ENCODE results near the gene ABO. TPM values are rescaled to one million over a fixed set of nuclear protein-coding genes. Genes with fewer than 3 reads are reported as not detected.

Gene ABO
- total and polyA plus RNA-seq, 4 donors, result 3.9 to 23.0 (median 9.3) TPM

DNA sequence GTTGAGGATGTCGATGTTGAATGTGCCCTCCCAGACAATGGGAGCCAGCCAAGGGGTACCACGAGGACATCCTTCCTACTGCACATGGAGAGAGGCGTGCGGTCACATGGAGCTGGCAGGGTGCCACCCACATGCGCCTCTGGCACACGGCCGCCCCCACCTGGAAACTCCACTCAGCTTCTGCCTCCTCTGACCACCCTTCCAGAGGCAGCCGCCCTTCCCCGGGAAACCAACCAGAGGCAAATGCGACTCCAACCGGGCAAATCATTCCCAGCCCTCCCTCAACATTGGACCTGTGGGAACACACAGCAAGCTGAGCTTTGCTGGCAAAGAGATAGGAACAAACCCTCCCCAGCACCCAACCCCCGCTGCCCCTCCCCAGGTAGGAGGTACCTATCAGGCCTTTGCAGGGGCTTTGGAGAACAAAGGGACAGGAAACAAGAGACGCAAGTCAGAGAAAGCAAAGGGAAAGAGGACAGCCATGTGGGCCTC is 17.5 kb downstream of the ABO start:
- Histone ChIP-seq H3K9ac (ENCODE audit: insufficient read depth in 1 of 2, low read length in 2 of 2) (no peak overlapping the region), H3K4me3 (no peak overlapping the region), H3K4me1 (ENCODE audit: control insufficient read depth in 5 of 5, insufficient read depth in 5 of 5, low read length in 5 of 5) (peaks cover 0 to 7% (median 0%) of the 10 kb centered on the region in 5 donors), H3K9me3 (ENCODE audit: control insufficient read depth in 4 of 4, insufficient read depth in 3 of 4, low read length in 3 of 4) (peaks cover 0 to 7% (median 0%) of the 10 kb centered on the region in 4 donors), H3K27me3 (ENCODE audit: control insufficient read depth in 3 of 3, insufficient read depth in 3 of 3, low read length in 2 of 3) (no peaks in the 10 kb centered on the region), H3K27ac (ENCODE audit: low read depth in 1 of 2, low read length in 1 of 2) (no peak overlapping the region), H3K36me3 (ENCODE audit: control insufficient read depth in 4 of 4, insufficient read depth in 4 of 4, low read length in 4 of 4) (no peaks in the 10 kb centered on the region)
- TF ChIP-seq, protein P1, sequence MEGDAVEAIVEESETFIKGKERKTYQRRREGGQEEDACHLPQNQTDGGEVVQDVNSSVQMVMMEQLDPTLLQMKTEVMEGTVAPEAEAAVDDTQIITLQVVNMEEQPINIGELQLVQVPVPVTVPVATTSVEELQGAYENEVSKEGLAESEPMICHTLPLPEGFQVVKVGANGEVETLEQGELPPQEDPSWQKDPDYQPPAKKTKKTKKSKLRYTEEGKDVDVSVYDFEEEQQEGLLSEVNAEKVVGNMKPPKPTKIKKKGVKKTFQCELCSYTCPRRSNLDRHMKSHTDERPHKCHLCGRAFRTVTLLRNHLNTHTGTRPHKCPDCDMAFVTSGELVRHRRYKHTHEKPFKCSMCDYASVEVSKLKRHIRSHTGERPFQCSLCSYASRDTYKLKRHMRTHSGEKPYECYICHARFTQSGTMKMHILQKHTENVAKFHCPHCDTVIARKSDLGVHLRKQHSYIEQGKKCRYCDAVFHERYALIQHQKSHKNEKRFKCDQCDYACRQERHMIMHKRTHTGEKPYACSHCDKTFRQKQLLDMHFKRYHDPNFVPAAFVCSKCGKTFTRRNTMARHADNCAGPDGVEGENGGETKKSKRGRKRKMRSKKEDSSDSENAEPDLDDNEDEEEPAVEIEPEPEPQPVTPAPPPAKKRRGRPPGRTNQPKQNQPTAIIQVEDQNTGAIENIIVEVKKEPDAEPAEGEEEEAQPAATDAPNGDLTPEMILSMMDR (IDR thresholded peaks at IDR 0.05; ENCODE audit: control extremely low read depth, extremely low read depth), result no peak
- ATAC-seq (ENCODE audit: insufficient read depth, low FRiP score), result no peak
- DNase-seq, result peak in 2 of 3 donors; percentile 9 to 36
- 53 to 64% methylated on average over 13 of the region's 13 CpGs for WGBS, 2 donors

DNA sequence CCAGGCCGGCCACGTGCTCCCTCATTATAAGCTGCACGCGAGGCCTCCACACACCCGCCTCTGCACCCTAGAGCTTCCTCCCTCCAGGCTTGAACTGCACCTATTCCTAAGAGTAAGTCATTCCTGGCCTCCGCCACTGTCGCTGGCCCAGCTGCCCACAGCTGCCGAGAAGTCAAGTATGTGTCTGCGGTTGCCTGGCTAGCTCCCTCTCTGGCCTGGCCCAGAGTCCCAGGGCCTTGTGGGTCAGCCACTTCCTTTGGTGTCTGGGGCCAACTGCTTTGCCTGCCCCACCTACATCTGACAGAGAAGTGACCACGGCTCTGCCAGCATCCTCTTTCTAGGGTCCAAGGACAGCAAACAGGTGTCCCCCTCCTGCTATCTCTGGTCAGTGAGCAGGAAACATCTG is 18.3 kb downstream of the ABO start:
- peak in 1 of 3 donors; percentile 10 for DNase-seq
- H3K36me3 ChIP-seq (ENCODE audit: control insufficient read depth in 4 of 4, insufficient read depth in 4 of 4, low read length in 4 of 4), result no peaks in the 10 kb centered on the region
- no peak overlapping the region for H3K9ac ChIP-seq (ENCODE audit: insufficient read depth in 1 of 2, low read length in 2 of 2)
- no peak for ATAC-seq (ENCODE audit: insufficient read depth, low FRiP score)
- H3K9me3 ChIP-seq (ENCODE audit: control insufficient read depth in 4 of 4, insufficient read depth in 3 of 4, low read length in 3 of 4), result peaks cover 0 to 7% (median 0%) of the 10 kb centered on the region in 4 donors
- H3K4me3 ChIP-seq, result no peak overlapping the region
- no peaks in the 10 kb centered on the region for H3K27me3 ChIP-seq (ENCODE audit: control insufficient read depth in 3 of 3, insufficient read depth in 3 of 3, low read length in 2 of 3)
- 59 to 68% methylated on average over 10 of the region's 10 CpGs for WGBS, 2 donors
- TF ChIP-seq, protein P1 (IDR thresholded peaks at IDR 0.05; ENCODE audit: control extremely low read depth, extremely low read depth), result no peak
- peaks cover 0 to 9% (median 0%) of the 10 kb centered on the region in 5 donors for H3K4me1 ChIP-seq (ENCODE audit: control insufficient read depth in 5 of 5, insufficient read depth in 5 of 5, low read length in 5 of 5)
- H3K27ac ChIP-seq (ENCODE audit: low read depth in 1 of 2, low read length in 1 of 2), result no peak overlapping the region

DNA sequence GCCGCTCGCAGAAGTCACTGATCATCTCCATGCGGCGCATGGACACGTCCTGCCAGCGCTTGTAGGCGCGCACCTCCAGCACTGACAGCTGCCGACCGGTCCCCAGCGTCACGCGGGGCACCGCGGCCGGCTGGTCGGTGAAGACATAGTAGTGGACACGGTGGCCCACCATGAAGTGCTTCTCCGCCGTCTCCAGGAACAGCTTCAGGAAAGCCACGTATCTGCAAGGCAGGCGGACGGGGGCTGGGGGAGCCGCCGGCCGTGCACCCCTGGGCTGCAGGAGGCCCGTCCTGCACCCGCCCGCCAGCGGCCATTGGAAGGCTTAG is 18.9 kb downstream of the ABO start:
- no peak overlapping the region for H3K27ac ChIP-seq (ENCODE audit: low read depth in 1 of 2, low read length in 1 of 2)
- TF ChIP-seq, protein P1 (IDR thresholded peaks at IDR 0.05; ENCODE audit: control extremely low read depth, extremely low read depth), result no peak
- no peak overlapping the region for H3K9ac ChIP-seq (ENCODE audit: insufficient read depth in 1 of 2, low read length in 2 of 2)
- H3K4me1 ChIP-seq (ENCODE audit: control insufficient read depth in 5 of 5, insufficient read depth in 5 of 5, low read length in 5 of 5), result peaks cover 0 to 9% (median 0%) of the 10 kb centered on the region in 5 donors
- WGBS, 2 donors, result 95% methylated on average over 29 to 30 of the region's 30 CpGs
- no peak for DNase-seq
- H3K9me3 ChIP-seq (ENCODE audit: control insufficient read depth in 4 of 4, insufficient read depth in 3 of 4, low read length in 3 of 4), result peaks cover 0 to 7% (median 0%) of the 10 kb centered on the region in 4 donors
- H3K27me3 ChIP-seq (ENCODE audit: control insufficient read depth in 3 of 3, insufficient read depth in 3 of 3, low read length in 2 of 3), result no peaks in the 10 kb centered on the region
- no peaks in the 10 kb centered on the region for H3K36me3 ChIP-seq (ENCODE audit: control insufficient read depth in 4 of 4, insufficient read depth in 4 of 4, low read length in 4 of 4)
- H3K4me3 ChIP-seq, result no peak overlapping the region
- ATAC-seq (ENCODE audit: insufficient read depth, low FRiP score), result no peak
